Cardiac fibroblast (primary cell): ENCODE data around the gene PMEPA1.

Source experiments
- DNase-seq, 2 donors: peaks; one replicate each; pipeline versions ENCODE4 v3.0.0 to v3.0.0-alpha.2; 2010; ENCODE audit warnings: low read depth in 2 of 2
- H3K4me3 ChIP-seq, 2 donors: replicated peaks in 1 of 2; 1 replicate in 1 of 2; 2 replicates in 1 of 2; pipeline ENCODE4 v1.5.1; 2011; ENCODE audit warnings: low read depth in 2 of 2, low read length in 2 of 2, mild to moderate bottlenecking in 2 of 2, moderate library complexity in 1 of 2
- TF ChIP-seq, protein P1 (sequence below): IDR thresholded peaks from one replicate; pipeline ENCODE4 v1.5.1; 2011; ENCODE audit warnings: low read depth, mild to moderate bottlenecking, low read length, inconsistent platforms

Gene PMEPA1

DNA sequence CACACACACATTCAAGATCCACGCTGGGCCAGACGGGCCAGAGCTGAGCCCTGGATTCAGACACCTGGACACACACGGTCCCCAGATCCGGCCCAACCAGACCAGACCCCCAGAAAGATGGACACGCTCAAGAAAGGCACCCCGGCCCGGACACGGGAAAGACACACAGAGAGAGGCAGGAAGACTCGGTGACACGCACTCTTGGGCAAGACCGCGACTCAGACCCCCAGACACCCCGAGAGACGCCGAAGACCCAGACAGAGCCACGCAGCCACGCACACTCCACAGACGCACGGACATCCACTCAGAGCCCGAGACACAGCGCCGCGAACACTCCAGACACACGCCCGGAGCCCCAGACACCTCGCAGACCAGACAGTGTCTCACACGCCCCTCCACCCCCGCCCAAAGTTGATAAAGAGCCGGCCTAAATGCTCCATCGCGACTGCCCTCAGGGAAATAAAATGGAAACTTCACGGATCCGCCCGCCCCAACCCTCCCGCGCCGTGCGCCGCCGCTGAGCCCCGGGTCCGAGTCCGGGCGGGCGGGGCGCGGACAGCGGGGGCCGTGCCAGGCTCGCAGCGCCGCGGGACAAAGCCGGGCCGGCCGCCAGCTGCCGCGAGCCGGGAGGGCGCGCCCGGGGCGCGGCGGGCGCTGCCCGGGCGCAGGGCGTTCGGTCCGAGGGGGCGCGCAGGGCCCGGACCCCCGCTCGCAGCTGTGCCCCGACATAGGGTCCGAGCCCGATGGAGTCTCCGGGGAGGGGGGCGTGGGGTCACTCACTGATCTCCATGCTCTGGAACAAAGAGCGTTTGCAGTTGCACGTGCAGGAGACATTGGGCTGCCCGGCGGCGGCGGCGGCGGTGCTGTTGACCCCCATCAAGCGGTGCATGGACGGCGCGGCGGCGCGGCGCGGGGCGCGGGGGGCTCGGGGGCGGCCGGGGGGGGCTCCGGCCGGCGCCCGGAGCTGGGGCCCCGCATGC is 831 bp downstream of the PMEPA1 start:
- TF ChIP-seq, protein P1, sequence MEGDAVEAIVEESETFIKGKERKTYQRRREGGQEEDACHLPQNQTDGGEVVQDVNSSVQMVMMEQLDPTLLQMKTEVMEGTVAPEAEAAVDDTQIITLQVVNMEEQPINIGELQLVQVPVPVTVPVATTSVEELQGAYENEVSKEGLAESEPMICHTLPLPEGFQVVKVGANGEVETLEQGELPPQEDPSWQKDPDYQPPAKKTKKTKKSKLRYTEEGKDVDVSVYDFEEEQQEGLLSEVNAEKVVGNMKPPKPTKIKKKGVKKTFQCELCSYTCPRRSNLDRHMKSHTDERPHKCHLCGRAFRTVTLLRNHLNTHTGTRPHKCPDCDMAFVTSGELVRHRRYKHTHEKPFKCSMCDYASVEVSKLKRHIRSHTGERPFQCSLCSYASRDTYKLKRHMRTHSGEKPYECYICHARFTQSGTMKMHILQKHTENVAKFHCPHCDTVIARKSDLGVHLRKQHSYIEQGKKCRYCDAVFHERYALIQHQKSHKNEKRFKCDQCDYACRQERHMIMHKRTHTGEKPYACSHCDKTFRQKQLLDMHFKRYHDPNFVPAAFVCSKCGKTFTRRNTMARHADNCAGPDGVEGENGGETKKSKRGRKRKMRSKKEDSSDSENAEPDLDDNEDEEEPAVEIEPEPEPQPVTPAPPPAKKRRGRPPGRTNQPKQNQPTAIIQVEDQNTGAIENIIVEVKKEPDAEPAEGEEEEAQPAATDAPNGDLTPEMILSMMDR: no peak
- H3K4me3 ChIP-seq: peak overlapping the region; percentile 69 to 72
- peak; percentile 17 to 21 for DNase-seq

DNA sequence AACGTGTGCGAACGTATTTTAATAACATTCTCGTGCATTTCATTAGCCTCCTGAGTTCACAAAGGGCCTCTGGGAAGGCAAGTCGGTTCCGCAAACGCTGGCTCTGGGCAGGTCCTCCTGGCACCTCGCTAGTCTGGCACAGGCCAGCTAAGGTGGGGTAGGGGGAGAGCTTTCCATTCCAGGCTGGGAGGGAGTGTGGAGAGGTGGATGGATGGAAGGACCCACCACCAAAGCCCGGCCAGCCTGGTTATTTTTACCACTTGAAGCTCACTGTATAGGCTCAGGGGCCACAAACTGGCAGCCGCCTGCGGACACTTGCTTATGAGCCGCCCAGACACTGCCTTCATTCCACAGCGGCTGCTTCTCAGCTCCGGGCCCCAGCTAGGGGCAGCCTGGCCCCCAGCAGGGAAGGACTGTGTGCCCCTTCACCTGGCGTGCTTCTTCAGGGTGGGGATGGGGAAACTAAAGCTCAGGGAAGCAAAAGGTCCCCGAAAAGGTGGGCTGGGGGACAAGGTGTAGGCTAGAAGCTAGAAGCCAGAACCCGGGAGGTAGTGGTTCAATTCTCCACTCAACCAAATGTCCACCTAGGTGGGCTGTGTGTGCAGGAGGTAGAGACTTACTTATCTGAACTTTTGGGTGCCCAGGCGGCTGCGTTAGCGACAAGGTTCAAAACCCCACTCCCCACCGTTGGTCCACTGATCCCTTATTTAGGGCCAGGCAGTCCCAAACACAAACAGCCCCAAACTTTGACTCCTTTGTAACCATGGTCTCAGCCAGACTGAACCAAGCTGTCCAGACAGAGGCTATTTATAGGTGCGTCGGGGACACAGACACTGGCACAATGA is 1.7 kb downstream of the PMEPA1 start:
- TF ChIP-seq, protein P1: no peak
- peak overlapping the region; percentile 59 to 72 for H3K4me3 ChIP-seq
- DNase-seq: no peak

DNA sequence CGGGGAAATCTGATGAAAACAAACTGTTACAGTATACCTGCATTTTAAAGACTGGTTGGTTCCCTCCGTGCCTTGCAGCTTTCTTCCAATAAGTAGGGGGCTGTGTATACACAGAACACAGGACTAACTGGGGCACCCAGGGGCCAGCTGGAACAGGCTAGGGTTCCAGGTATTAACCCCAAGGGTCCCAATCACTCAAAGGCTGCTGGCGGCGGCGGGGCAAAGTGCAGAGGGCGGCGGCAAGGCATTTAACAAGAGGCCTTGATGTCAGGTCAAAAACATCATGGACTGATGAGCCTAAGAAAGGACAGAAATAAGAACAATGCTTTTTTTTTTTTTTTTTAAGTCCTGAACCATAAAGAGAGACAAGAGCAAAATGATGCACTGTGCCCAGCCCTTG is 2.5 kb downstream of the PMEPA1 start:
- TF ChIP-seq, protein P1: no peak
- no peak for DNase-seq
- H3K4me3 ChIP-seq: no peak overlapping the region

DNA sequence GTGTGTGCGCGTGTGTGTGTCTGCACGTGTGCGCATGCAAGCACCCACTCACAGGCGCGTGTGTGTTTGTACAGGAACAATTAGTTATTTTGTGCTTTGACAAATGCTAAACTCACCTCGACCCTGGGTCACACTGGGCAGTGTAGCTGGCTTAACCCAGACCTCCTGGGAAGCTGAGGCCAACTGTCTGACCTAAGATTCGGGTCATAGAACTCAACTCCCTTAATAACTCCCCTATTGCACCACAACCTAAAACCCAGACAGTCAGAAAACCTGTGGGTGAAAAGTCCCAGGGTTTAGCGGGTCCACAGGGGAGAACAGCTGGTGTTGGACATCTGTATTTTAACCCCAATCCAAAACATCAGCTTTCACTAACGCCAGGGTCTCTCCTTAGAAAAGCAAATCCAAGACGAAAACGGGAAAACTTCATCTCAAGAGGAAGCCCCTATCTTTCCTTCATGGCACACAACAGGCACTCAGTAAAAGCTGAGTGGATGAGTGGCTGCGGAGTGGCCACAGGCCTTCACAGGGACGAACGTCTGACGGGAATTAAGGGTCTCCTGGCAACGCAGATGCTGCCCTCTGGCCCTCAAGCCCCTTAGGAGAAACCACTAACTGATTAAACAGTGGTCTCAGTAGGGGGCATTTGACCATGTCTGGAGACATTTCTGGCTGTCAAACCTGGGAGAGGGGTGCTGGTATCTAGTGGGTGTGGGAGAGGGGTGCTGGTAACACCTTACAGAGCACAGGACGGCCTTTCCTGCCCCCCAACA is 4.5 kb downstream of the PMEPA1 start:
- TF ChIP-seq, protein P1: no peak
- no peak for DNase-seq
- H3K4me3 ChIP-seq: no peak overlapping the region

DNA sequence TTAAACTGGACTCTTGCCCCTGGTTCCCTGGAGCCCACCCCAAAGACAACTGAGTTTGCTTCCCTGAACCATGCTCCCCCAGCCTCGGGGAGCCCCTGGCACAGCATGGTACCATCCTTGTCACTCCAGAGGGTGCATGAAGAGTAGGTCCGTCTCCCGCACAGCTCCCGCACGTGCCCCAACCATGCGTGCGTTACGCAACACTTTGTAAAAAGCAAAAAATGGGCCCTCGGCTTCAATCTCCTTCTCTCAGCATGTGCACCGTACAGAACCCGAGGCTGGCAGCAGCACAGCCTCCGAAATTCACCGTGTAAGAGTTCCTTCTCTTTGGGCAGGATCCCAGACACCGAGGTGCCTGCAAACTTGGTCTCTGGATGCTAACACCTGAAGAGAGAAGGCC is 5.6 kb downstream of the PMEPA1 start:
- H3K4me3 ChIP-seq: no peak overlapping the region
- TF ChIP-seq, protein P1: no peak
- DNase-seq: no peak

DNA sequence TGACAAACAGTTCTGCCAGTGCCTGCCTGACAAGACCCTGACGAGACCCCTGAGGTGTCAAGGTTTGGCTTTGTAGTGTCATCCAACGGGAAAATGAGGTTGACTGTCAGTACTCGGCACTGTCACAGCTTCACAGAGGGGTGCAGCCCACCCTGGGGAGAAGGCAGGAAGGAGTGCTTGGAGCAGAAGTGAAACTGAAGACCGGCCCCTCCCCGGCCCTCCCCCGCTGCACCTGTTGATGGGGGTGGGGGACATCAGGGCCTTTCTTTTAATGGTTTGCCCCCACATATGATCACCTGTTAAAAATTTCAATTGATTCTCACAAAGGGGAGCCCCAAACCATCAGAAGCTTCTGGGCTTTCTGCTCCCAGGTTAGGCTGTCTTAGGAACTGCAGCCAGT is 6.8 kb downstream of the PMEPA1 start:
- TF ChIP-seq, protein P1: no peak
- no peak for DNase-seq
- no peak overlapping the region for H3K4me3 ChIP-seq
